Lower leg skin (tissue), 3 donors: ENCODE data around the gene PPARA.

Source experiments
- CTCF ChIP-seq, 3 donors: fragments of 450-650 bp; IDR thresholded peaks; one replicate each; pipeline ENCODE4 v1.5.1; 2016; ENCODE audit warnings: antibody characterized with exemption in 3 of 3, mild to moderate bottlenecking in 3 of 3, moderate library complexity in 2 of 3
- POLR2A ChIP-seq, 2 donors: fragments of 450-650 bp; IDR thresholded peaks; one replicate each; pipeline ENCODE4 v1.6.1; 2016 to 2017; ENCODE audit warnings: antibody characterized with exemption in 2 of 2, mild to moderate bottlenecking in 1 of 2, moderate library complexity in 1 of 2

GRCh38 chr22:46203601-46203980 lies 53.3 kb downstream of the PPARA start:
- TF ChIP-seq CTCF (IDR thresholded peaks at IDR 0.05) = no peak
- no peak for TF ChIP-seq POLR2A (IDR thresholded peaks at IDR 0.05)
